WTC11 (cell line): ENCODE data around the gene CD84. TPM values are rescaled to one million over a fixed set of nuclear protein-coding genes. Genes with fewer than 3 reads are reported as not detected.

Source experiments
- ATAC-seq: fragments of 200-7000 bp; cut with Tn5 transposase; 2 replicates; pipeline ENCODE4 v1.10.0; 2021; ENCODE audit warnings: mild to moderate bottlenecking, moderate library complexity
- CTCF ChIA-PET: fragments of 300-600 bp; sonication (Branson Sonifier 250); formaldehyde crosslinking; loops from one replicate; lab custom pipeline; 2021; ENCODE audit warnings: antibody characterized with exemption; lab: Charles Lee
- POLR2A ChIA-PET: fragments of 350-600 bp; sonication (Branson Sonifier 250); formaldehyde crosslinking; loops from one replicate; lab custom pipeline; 2021; ENCODE audit warnings: antibody characterized with exemption; lab: Charles Lee
- DNase-seq: peaks from one replicate; pipeline ENCODE4 v3.0.0; 2021; ENCODE audit warnings: low spot score
- H3K27ac Mint-ChIP-seq: 2 replicates; pipeline ENCODE4 v1.8.0; 2021; ENCODE audit warnings: mixed read lengths
- H3K27me3 Mint-ChIP-seq: 2 replicates; pipeline ENCODE4 v1.8.0; 2021; ENCODE audit warnings: low read depth, mild to moderate bottlenecking, moderate library complexity, mixed read lengths
- H3K36me3 Mint-ChIP-seq: 2 replicates; pipeline ENCODE4 v1.8.0; 2021; ENCODE audit warnings: mixed read lengths
- H3K4me1 Mint-ChIP-seq: 2 replicates; pipeline ENCODE4 v1.8.0; 2022; ENCODE audit warnings: mixed read lengths
- H3K4me3 Mint-ChIP-seq: 2 replicates; pipeline ENCODE4 v1.8.0; 2021; ENCODE audit warnings: mild to moderate bottlenecking, moderate library complexity, mixed read lengths
- H3K9me3 Mint-ChIP-seq: 2 replicates; pipeline ENCODE4 v1.8.0; 2021; ENCODE audit warnings: mixed read lengths
- E2F1 ChIP-seq: sonication (generic); formaldehyde crosslinking; IDR thresholded peaks from 2 replicates; pipeline ENCODE4 v1.8.0; 2022; ENCODE audit warnings: mild to moderate bottlenecking, missing genetic modification reagents
- EMX1 ChIP-seq: fragments of 250-450 bp; sonication (Bioruptor Pico); IDR thresholded peaks from 2 replicates; pipeline ENCODE4 v1.8.0; 2021; ENCODE audit warnings: mild to moderate bottlenecking
- FOXK1 ChIP-seq: sonication (generic); formaldehyde crosslinking; IDR thresholded peaks from 2 replicates; pipeline ENCODE4 v1.8.0; 2022; ENCODE audit warnings: mild to moderate bottlenecking, moderate library complexity, missing genetic modification reagents
- FOXP1 ChIP-seq: sonication (generic); formaldehyde crosslinking; IDR thresholded peaks from 2 replicates; pipeline ENCODE4 v1.8.0; 2022; ENCODE audit warnings: missing genetic modification reagents, mild to moderate bottlenecking, moderate library complexity, borderline replicate concordance
- FOXP4 ChIP-seq: sonication (generic); formaldehyde crosslinking; IDR thresholded peaks from 2 replicates; pipeline ENCODE4 v1.8.0; 2022; ENCODE audit warnings: mild to moderate bottlenecking, missing genetic modification reagents
- GABPB1 ChIP-seq: sonication (generic); formaldehyde crosslinking; IDR thresholded peaks from 2 replicates; pipeline ENCODE4 v1.8.1; 2023; ENCODE audit warnings: mild to moderate bottlenecking, missing genetic modification reagents
- IRF2 ChIP-seq: sonication (generic); formaldehyde crosslinking; IDR thresholded peaks from 2 replicates; pipeline ENCODE4 v1.8.0; 2022; ENCODE audit warnings: low read depth, missing genetic modification reagents, borderline replicate concordance
- JAZF1 ChIP-seq: fragments of 250-450 bp; sonication (Bioruptor Pico); IDR thresholded peaks from 2 replicates; pipeline ENCODE4 v1.9.0; 2021; ENCODE audit warnings: moderate library complexity, mild to moderate bottlenecking, inconsistent platforms
- MLX ChIP-seq: sonication (generic); formaldehyde crosslinking; IDR thresholded peaks from 2 replicates; pipeline ENCODE4 v1.8.1; 2023; ENCODE audit warnings: mild to moderate bottlenecking, missing genetic modification reagents, moderate library complexity
- NFATC4 ChIP-seq: fragments of 250-450 bp; sonication (Bioruptor Pico); IDR thresholded peaks from 2 replicates; pipeline ENCODE4 v1.9.0; 2021; ENCODE audit warnings: mild to moderate bottlenecking
- NR3C1 ChIP-seq: sonication (generic); formaldehyde crosslinking; conservative IDR thresholded peaks from 2 replicates; pipeline ENCODE4 v1.8.1; 2023; ENCODE audit warnings: low read depth, mild to moderate bottlenecking, missing genetic modification reagents
- PRDM15 ChIP-seq: sonication (generic); formaldehyde crosslinking; IDR thresholded peaks from 2 replicates; pipeline ENCODE4 v1.8.0; 2022; ENCODE audit warnings: missing genetic modification reagents
- RORB ChIP-seq: fragments of 250-450 bp; sonication (Bioruptor Pico); IDR thresholded peaks from 2 replicates; pipeline ENCODE4 v1.9.0; 2021; ENCODE audit warnings: mild to moderate bottlenecking
- TEAD4 ChIP-seq: sonication (generic); formaldehyde crosslinking; IDR thresholded peaks from 2 replicates; pipeline ENCODE4 v1.8.0; 2022; ENCODE audit warnings: mild to moderate bottlenecking, missing genetic modification reagents
- ZBTB21 ChIP-seq: sonication (generic); formaldehyde crosslinking; IDR thresholded peaks from 2 replicates; pipeline ENCODE4 v1.8.1; 2023; ENCODE audit warnings: mild to moderate bottlenecking, missing genetic modification reagents, borderline replicate concordance
- ZBTB43 ChIP-seq: sonication (generic); formaldehyde crosslinking; IDR thresholded peaks from 2 replicates; pipeline ENCODE4 v1.8.1; 2023; ENCODE audit warnings: mild to moderate bottlenecking, missing genetic modification reagents
- ZNF263 ChIP-seq: sonication (generic); formaldehyde crosslinking; IDR thresholded peaks from 2 replicates; pipeline ENCODE4 v1.8.1; 2022; ENCODE audit warnings: low read depth, mild to moderate bottlenecking, moderate library complexity, missing genetic modification reagents
- ZNF416 ChIP-seq: fragments of 250-450 bp; sonication (Bioruptor Pico); IDR thresholded peaks from 2 replicates; pipeline ENCODE4 v1.9.0; 2021; ENCODE audit warnings: mild to moderate bottlenecking, inconsistent platforms
- ZSCAN18 ChIP-seq: fragments of 250-450 bp; sonication (Bioruptor Pico); IDR thresholded peaks from 2 replicates; pipeline ENCODE4 v2.1.2; 2022; ENCODE audit warnings: mild to moderate bottlenecking, moderate library complexity
- total RNA-seq: library from RNA; stranded (reverse); gene quantifications from 3 replicates; pipeline ENCODE4 v1.2.3, GENCODE V29; 2021

CD84 gene
- total RNA-seq, 1 experiment from 2014 or later = 0.17 TPM

- Mint-ChIP-seq H3K4me3 (no peak overlapping the region), H3K27me3 (peaks cover 3% of the 10 kb centered on the region; the same call in 1 of the 2 replicates), H3K4me1 (no peaks in the 10 kb centered on the region), H3K36me3 (peaks cover 12% of the 10 kb centered on the region), H3K9me3 (peaks cover 24% of the 10 kb centered on the region), H3K27ac (no peak overlapping the region)
- TF ChIP-seq TEAD4 = no peak
- no peak for TF ChIP-seq ZBTB21 (CRISPR knock-in tag)
- no peak for TF ChIP-seq NFATC4
- no peak for TF ChIP-seq ZNF263 (CRISPR knock-in tag)
- TF ChIP-seq JAZF1 (CRISPR knock-in tag) = no peak
- TF ChIP-seq E2F1 (CRISPR knock-in tag) = no peak
- no peak for TF ChIP-seq ZSCAN18 (CRISPR knock-in tag)
- no peak for TF ChIP-seq PRDM15 (CRISPR knock-in tag)
- no peak for TF ChIP-seq FOXP4
- TF ChIP-seq FOXP1 (CRISPR knock-in tag) = no peak
- ChIA-PET CTCF (interaction anchor here (0.6 kb wide), 1 partner anchor 263 kb away, joined by 3 read pairs; no protein-coding TSS in a partner anchor), POLR2A (no interaction called here)
- no peak for ATAC-seq
- no peak for DNase-seq
Measured at GRCh38 chr1:160558660-160559380, 20.5 kb downstream of the CD84 start.

GRCh38 chr1:160553778-160554177, 25.5 kb downstream of the CD84 start:
- ChIA-PET CTCF (interaction anchor here (0.6 to 1.5 kb wide), 3 partner anchors 9 to 364 kb away, joined by 3 read pairs; no protein-coding TSS in a partner anchor), POLR2A (no interaction called here)
- TF ChIP-seq NR3C1 (CRISPR knock-in tag) (no peak), ZBTB43 (CRISPR knock-in tag) (no peak), MLX (CRISPR knock-in tag) (no peak), FOXK1 (CRISPR knock-in tag) (no peak), IRF2 (no peak), NFATC4 (no peak), EMX1 (CRISPR knock-in tag) (no peak), FOXP1 (CRISPR knock-in tag) (no peak), ZNF416 (CRISPR knock-in tag) (no peak), RORB (CRISPR knock-in tag) (no peak), GABPB1 (CRISPR knock-in tag) (no peak)
- H3K4me3 Mint-ChIP-seq = no peak overlapping the region
- DNase-seq (no peak), ATAC-seq (no peak)
- no peaks in the 10 kb centered on the region for H3K4me1 Mint-ChIP-seq
- H3K9me3 Mint-ChIP-seq = peaks cover 12% of the 10 kb centered on the region
- H3K27me3 Mint-ChIP-seq = peaks cover 3% of the 10 kb centered on the region; the same call in 1 of the 2 replicates
- H3K36me3 Mint-ChIP-seq = no peaks in the 10 kb centered on the region
- no peak overlapping the region for H3K27ac Mint-ChIP-seq
